ENCODE data around the gene CRTC1. TPM values are rescaled to one million over a fixed set of nuclear protein-coding genes. Genes with fewer than 3 reads are reported as not detected.
A peak's percentile ranks its signal among the peaks of the same experiment; 100 is the strongest.

Gene CRTC1
- total RNA-seq, 1 experiment from 2014 or later = 12.3 TPM

DNA sequence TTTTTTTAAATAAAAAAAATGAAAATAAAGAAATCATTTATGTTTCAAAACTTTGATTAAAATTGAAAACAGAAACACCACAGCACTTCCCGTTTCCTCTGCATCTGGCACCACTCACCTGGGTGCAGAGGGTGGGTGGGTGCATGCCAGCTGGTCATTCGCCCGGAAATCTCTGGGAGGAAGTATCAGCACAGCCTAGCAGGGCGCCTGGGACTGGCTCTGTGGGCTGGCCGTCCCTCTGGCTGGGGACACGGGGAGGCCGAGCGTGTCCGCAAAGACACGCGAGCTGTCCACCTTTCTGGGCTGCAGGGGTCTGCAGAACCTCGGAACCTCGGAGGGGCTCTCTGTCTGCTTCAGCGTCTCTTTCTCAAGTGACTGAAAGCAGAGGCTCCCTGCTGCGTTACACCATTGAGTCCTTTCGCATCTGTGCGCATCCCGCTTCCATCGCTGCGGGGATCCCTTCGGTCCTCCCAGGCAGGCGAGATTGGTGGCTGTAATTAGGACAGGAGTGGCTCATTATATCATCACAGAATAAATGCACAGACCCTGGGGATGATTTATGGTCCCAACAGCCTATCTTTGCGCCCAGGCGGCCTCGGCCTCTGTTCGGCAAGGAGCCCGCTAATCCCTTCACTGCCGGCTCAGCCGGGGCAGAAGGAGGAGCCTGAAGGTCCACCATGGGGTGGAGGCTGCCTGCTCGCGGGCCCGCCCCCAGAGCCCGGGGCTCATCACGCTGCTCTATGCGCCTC, 17.2 kb downstream of the CRTC1 start (continued):
- TF ChIP-seq, protein P1, sequence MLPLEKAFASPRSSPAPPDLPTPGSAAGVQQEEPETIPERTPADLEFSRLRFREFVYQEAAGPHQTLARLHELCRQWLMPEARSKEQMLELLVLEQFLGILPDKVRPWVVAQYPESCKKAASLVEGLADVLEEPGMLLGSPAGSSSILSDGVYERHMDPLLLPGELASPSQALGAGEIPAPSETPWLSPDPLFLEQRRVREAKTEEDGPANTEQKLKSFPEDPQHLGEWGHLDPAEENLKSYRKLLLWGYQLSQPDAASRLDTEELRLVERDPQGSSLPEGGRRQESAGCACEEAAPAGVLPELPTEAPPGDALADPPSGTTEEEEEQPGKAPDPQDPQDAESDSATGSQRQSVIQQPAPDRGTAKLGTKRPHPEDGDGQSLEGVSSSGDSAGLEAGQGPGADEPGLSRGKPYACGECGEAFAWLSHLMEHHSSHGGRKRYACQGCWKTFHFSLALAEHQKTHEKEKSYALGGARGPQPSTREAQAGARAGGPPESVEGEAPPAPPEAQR (CRISPR knock-in tag; IDR thresholded peaks at IDR 0.05) = no peak
- TF ChIP-seq GTF2I (CRISPR knock-in tag; conservative IDR thresholded peaks at IDR 0.05) (no peak), NFE2L1 (CRISPR knock-in tag; IDR thresholded peaks at IDR 0.05) (no peak), SP1 (CRISPR knock-in tag; conservative IDR thresholded peaks at IDR 0.05) (0 out of 2 replicates have a peak, but pooled peaks have one; percentile 26), RELA (CRISPR knock-in tag; IDR thresholded peaks at IDR 0.05; ENCODE audit: borderline replicate concordance) (no peak), NFATC4 (CRISPR knock-in tag; IDR thresholded peaks at IDR 0.05) (no peak), ETV6 (CRISPR knock-in tag; IDR thresholded peaks at IDR 0.05) (no peak)
- TF ChIP-seq, protein P2, sequence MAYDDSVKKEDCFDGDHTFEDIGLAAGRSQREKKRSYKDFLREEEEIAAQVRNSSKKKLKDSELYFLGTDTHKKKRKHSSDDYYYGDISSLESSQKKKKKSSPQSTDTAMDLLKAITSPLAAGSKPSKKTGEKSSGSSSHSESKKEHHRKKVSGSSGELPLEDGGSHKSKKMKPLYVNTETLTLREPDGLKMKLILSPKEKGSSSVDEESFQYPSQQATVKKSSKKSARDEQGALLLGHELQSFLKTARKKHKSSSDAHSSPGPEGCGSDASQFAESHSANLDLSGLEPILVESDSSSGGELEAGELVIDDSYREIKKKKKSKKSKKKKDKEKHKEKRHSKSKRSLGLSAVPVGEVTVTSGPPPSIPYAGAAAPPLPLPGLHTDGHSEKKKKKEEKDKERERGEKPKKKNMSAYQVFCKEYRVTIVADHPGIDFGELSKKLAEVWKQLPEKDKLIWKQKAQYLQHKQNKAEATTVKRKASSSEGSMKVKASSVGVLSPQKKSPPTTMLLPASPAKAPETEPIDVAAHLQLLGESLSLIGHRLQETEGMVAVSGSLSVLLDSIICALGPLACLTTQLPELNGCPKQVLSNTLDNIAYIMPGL (CRISPR knock-in tag; IDR thresholded peaks at IDR 0.05) = no peak
- TF ChIP-seq, protein P3, sequence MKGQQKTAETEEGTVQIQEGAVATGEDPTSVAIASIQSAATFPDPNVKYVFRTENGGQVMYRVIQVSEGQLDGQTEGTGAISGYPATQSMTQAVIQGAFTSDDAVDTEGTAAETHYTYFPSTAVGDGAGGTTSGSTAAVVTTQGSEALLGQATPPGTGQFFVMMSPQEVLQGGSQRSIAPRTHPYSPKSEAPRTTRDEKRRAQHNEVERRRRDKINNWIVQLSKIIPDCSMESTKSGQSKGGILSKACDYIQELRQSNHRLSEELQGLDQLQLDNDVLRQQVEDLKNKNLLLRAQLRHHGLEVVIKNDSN (CRISPR knock-in tag; IDR thresholded peaks at IDR 0.05) = peak; percentile 29; the same call in 1 of the 2 replicates
- TF ChIP-seq, protein P4, sequence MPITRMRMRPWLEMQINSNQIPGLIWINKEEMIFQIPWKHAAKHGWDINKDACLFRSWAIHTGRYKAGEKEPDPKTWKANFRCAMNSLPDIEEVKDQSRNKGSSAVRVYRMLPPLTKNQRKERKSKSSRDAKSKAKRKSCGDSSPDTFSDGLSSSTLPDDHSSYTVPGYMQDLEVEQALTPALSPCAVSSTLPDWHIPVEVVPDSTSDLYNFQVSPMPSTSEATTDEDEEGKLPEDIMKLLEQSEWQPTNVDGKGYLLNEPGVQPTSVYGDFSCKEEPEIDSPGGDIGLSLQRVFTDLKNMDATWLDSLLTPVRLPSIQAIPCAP (CRISPR knock-in tag; IDR thresholded peaks at IDR 0.05) = no peak
- TF ChIP-seq, protein P5, sequence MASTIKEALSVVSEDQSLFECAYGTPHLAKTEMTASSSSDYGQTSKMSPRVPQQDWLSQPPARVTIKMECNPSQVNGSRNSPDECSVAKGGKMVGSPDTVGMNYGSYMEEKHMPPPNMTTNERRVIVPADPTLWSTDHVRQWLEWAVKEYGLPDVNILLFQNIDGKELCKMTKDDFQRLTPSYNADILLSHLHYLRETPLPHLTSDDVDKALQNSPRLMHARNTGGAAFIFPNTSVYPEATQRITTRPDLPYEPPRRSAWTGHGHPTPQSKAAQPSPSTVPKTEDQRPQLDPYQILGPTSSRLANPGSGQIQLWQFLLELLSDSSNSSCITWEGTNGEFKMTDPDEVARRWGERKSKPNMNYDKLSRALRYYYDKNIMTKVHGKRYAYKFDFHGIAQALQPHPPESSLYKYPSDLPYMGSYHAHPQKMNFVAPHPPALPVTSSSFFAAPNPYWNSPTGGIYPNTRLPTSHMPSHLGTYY (CRISPR knock-in tag; IDR thresholded peaks at IDR 0.05) = no peak
- TF ChIP-seq, protein P6, sequence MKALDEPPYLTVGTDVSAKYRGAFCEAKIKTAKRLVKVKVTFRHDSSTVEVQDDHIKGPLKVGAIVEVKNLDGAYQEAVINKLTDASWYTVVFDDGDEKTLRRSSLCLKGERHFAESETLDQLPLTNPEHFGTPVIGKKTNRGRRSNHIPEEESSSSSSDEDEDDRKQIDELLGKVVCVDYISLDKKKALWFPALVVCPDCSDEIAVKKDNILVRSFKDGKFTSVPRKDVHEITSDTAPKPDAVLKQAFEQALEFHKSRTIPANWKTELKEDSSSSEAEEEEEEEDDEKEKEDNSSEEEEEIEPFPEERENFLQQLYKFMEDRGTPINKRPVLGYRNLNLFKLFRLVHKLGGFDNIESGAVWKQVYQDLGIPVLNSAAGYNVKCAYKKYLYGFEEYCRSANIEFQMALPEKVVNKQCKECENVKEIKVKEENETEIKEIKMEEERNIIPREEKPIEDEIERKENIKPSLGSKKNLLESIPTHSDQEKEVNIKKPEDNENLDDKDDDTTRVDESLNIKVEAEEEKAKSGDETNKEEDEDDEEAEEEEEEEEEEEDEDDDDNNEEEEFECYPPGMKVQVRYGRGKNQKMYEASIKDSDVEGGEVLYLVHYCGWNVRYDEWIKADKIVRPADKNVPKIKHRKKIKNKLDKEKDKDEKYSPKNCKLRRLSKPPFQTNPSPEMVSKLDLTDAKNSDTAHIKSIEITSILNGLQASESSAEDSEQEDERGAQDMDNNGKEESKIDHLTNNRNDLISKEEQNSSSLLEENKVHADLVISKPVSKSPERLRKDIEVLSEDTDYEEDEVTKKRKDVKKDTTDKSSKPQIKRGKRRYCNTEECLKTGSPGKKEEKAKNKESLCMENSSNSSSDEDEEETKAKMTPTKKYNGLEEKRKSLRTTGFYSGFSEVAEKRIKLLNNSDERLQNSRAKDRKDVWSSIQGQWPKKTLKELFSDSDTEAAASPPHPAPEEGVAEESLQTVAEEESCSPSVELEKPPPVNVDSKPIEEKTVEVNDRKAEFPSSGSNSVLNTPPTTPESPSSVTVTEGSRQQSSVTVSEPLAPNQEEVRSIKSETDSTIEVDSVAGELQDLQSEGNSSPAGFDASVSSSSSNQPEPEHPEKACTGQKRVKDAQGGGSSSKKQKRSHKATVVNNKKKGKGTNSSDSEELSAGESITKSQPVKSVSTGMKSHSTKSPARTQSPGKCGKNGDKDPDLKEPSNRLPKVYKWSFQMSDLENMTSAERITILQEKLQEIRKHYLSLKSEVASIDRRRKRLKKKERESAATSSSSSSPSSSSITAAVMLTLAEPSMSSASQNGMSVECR (CRISPR knock-in tag; IDR thresholded peaks at IDR 0.05; ENCODE audit: borderline replicate concordance) = 0 out of 2 replicates have a peak, but pooled peaks have one; percentile 18
- TF ChIP-seq, protein P7, sequence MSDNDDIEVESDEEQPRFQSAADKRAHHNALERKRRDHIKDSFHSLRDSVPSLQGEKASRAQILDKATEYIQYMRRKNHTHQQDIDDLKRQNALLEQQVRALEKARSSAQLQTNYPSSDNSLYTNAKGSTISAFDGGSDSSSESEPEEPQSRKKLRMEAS (CRISPR knock-in tag; IDR thresholded peaks at IDR 0.05) = peak; percentile 71; the same call in 1 of the 2 replicates
- TF ChIP-seq, protein P8, sequence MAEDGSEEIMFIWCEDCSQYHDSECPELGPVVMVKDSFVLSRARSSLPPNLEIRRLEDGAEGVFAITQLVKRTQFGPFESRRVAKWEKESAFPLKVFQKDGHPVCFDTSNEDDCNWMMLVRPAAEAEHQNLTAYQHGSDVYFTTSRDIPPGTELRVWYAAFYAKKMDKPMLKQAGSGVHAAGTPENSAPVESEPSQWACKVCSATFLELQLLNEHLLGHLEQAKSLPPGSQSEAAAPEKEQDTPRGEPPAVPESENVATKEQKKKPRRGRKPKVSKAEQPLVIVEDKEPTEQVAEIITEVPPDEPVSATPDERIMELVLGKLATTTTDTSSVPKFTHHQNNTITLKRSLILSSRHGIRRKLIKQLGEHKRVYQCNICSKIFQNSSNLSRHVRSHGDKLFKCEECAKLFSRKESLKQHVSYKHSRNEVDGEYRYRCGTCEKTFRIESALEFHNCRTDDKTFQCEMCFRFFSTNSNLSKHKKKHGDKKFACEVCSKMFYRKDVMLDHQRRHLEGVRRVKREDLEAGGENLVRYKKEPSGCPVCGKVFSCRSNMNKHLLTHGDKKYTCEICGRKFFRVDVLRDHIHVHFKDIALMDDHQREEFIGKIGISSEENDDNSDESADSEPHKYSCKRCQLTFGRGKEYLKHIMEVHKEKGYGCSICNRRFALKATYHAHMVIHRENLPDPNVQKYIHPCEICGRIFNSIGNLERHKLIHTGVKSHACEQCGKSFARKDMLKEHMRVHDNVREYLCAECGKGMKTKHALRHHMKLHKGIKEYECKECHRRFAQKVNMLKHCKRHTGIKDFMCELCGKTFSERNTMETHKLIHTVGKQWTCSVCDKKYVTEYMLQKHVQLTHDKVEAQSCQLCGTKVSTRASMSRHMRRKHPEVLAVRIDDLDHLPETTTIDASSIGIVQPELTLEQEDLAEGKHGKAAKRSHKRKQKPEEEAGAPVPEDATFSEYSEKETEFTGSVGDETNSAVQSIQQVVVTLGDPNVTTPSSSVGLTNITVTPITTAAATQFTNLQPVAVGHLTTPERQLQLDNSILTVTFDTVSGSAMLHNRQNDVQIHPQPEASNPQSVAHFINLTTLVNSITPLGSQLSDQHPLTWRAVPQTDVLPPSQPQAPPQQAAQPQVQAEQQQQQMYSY (CRISPR knock-in tag; IDR thresholded peaks at IDR 0.05) = no peak
